ENCODE results near the gene GAA.

- TF ChIP-seq EZH2 (IDR thresholded peaks at IDR 0.05) (no peak), CTCF (IDR thresholded peaks at IDR 0.05) (no peak), EZH2phosphoT487 (IDR thresholded peaks at IDR 0.05) (no peak)
Observed at GRCh38 chr17:80115159-80115558, 13.8 kb downstream of the GAA start.
